Cardiac muscle cell (in vitro differentiated cells and primary cell): ENCODE data around the gene GRAMD4. TPM values are rescaled to one million over a fixed set of nuclear protein-coding genes. Genes with fewer than 3 reads are reported as not detected.
A peak's percentile ranks its signal among the peaks of the same experiment; 100 is the strongest.

Experiments used
- DNase-seq, 2 donors: peaks; one replicate each; pipeline versions ENCODE4 v3.0.0 to v3.0.0-alpha.2; 2010 to 2017; ENCODE audit warnings: low read depth in 1 of 2, low spot score in 1 of 2
- H3K27ac ChIP-seq: fragments of 200-600 bp; sonication (generic); 2 replicates; pipeline ENCODE4 v1.5.1; 2016
- H3K27me3 ChIP-seq: fragments of 200-600 bp; sonication (generic); 2 replicates; pipeline ENCODE4 v1.6.0; 2016; ENCODE audit warnings: control low read depth
- H3K36me3 ChIP-seq: fragments of 200-600 bp; sonication (generic); 2 replicates; pipeline ENCODE4 v1.5.1; 2016; ENCODE audit warnings: control low read depth
- H3K4me1 ChIP-seq: fragments of 200-600 bp; sonication (generic); 2 replicates; pipeline ENCODE4 v1.8.1; 2017; ENCODE audit warnings: low read depth, mild to moderate bottlenecking, mixed run types
- H3K4me3 ChIP-seq: fragments of 200-600 bp; sonication (generic); 2 replicates; pipeline ENCODE4 v1.5.1; 2016; ENCODE audit warnings: mild to moderate bottlenecking
- H3K9me3 ChIP-seq: fragments of 200-600 bp; sonication (generic); 2 replicates; pipeline ENCODE4 v1.5.1; 2017; ENCODE audit warnings: low read depth, mild to moderate bottlenecking, control low read depth
- CTCF ChIP-seq: IDR thresholded peaks from 2 replicates; pipeline ENCODE4 v1.5.1; 2012; ENCODE audit warnings: low read depth, mild to moderate bottlenecking, low read length
- polyA plus RNA-seq: library from polyadenylated mRNA; unstranded; fragments of >200 nt; fragmentation: Nextera tagmentation; extraction: Ambion mirVana; gene quantifications from 2 replicates; pipeline ENCODE4 v1.2.1, GENCODE V29; 2016
- total RNA-seq: library from RNA; depleted of rRNA; stranded (reverse); fragments of >200 nt; gene quantifications from 2 replicates; pipeline ENCODE4 v1.2.3, GENCODE V29; 2016

GRAMD4 gene
- total and polyA plus RNA-seq, 2 experiments from 2014 or later: 49.3 to 51.8 TPM

- H3K4me1 ChIP-seq: peaks cover 16% of the 10 kb centered on the region
- H3K27ac ChIP-seq: no peak overlapping the region
- no peaks in the 10 kb centered on the region for H3K36me3 ChIP-seq
- H3K27me3 ChIP-seq: no peaks in the 10 kb centered on the region
- H3K9me3 ChIP-seq: no peaks in the 10 kb centered on the region
- DNase-seq: no peak
- no peak for TF ChIP-seq CTCF
- H3K4me3 ChIP-seq: no peak overlapping the region
Measured at GRCh38 chr22:46726986-46727317, 106.8 kb downstream of the GRAMD4 start.

GRCh38 chr22:46727813-46728364, 107.7 kb downstream of the GRAMD4 start:
- peak overlapping the region; percentile 30 for H3K27ac ChIP-seq

GRCh38 chr22:46728470-46728869, 108.3 kb downstream of the GRAMD4 start:
- Histone ChIP-seq H3K4me3 (no peak overlapping the region), H3K9me3 (no peaks in the 10 kb centered on the region), H3K27me3 (no peaks in the 10 kb centered on the region), H3K27ac (peak overlapping the region; percentile 30), H3K36me3 (no peaks in the 10 kb centered on the region), H3K4me1 (peaks cover 18% of the 10 kb centered on the region)
- no peak for TF ChIP-seq CTCF
- no peak for DNase-seq

More at GRCh38 chr22:46727813-46728364, 107.7 kb downstream of the GRAMD4 start:
- Histone ChIP-seq H3K9me3 (no peaks in the 10 kb centered on the region), H3K4me1 (peaks cover 18% of the 10 kb centered on the region), H3K36me3 (no peaks in the 10 kb centered on the region), H3K27me3 (no peaks in the 10 kb centered on the region), H3K4me3 (no peak overlapping the region)
- no peak for DNase-seq
- no peak for TF ChIP-seq CTCF

Other genes starting within 250 kb of the GRAMD4 start
- 26.0 and 37.4 TPM in 2 replicates for gene CELSR1, start 82.8 kb upstream of the GRAMD4 start, total RNA-seq
- 9.0 and 9.2 TPM in 2 replicates for gene CELSR1, start 82.8 kb upstream of the GRAMD4 start, polyA plus RNA-seq
- 65.4 and 74.9 TPM in 2 replicates for gene CERK, start 117.9 kb downstream of the GRAMD4 start, total RNA-seq
- gene CERK, start 117.9 kb downstream of the GRAMD4 start, polyA plus RNA-seq: 37.2 and 53.7 TPM in 2 replicates
- gene TBC1D22A, start 142.3 kb downstream of the GRAMD4 start, total RNA-seq: 16.2 and 16.6 TPM in 2 replicates
- gene TBC1D22A, start 142.3 kb downstream of the GRAMD4 start, polyA plus RNA-seq: 15.2 and 18.5 TPM in 2 replicates